OCI-LY1 (cell line): ENCODE results near the gene BRDT.

ENCODE experiments used
- EZH2 ChIP-seq: fragments of 200-600 bp; sonication (generic), shearing (Covaris generic); IDR thresholded peaks from 2 replicates; pipeline ENCODE4 v1.8.0; 2017; ENCODE audit warnings: borderline replicate concordance, mixed run types, mild to moderate bottlenecking, antibody characterized with exemption, low read length, moderate library complexity, mixed read lengths
- TF ChIP-seq, protein P1 (sequence below): fragments of 200-600 bp; sonication (generic), shearing (Covaris generic); IDR thresholded peaks from 2 replicates; pipeline ENCODE4 v1.5.1; 2017; ENCODE audit warnings: mild to moderate bottlenecking, antibody characterized with exemption, low read length, moderate library complexity, mixed read lengths

DNA sequence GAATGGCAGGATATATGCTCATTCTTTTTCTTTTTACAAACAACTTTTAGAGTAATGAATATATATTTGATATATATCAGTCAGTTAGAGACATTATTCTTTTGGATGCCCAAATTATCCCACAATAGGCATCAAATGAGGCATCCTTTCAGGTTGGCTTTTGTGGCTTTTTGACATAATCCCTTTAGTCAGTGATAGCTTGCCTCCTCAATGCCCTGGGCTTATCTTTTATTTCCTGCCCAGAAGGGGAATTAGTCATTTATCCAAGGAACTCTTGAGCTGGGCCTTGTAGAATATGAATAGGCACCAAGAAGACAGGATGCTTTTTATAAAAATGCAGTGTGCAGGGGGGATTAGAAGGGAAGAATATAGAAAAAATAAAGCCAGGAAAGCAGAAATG lies 102.7 kb downstream of the BRDT start:
- TF ChIP-seq, protein P1, sequence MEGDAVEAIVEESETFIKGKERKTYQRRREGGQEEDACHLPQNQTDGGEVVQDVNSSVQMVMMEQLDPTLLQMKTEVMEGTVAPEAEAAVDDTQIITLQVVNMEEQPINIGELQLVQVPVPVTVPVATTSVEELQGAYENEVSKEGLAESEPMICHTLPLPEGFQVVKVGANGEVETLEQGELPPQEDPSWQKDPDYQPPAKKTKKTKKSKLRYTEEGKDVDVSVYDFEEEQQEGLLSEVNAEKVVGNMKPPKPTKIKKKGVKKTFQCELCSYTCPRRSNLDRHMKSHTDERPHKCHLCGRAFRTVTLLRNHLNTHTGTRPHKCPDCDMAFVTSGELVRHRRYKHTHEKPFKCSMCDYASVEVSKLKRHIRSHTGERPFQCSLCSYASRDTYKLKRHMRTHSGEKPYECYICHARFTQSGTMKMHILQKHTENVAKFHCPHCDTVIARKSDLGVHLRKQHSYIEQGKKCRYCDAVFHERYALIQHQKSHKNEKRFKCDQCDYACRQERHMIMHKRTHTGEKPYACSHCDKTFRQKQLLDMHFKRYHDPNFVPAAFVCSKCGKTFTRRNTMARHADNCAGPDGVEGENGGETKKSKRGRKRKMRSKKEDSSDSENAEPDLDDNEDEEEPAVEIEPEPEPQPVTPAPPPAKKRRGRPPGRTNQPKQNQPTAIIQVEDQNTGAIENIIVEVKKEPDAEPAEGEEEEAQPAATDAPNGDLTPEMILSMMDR: no peak
- TF ChIP-seq EZH2: no peak
